Measurements from ENCODE around the gene PGAP6.
"Not testable (repeated sequence)": the region's sequence is repeated elsewhere in the genome, so short reads cannot be mapped to it uniquely, and the experiment has no call there.

Gene PGAP6

DNA sequence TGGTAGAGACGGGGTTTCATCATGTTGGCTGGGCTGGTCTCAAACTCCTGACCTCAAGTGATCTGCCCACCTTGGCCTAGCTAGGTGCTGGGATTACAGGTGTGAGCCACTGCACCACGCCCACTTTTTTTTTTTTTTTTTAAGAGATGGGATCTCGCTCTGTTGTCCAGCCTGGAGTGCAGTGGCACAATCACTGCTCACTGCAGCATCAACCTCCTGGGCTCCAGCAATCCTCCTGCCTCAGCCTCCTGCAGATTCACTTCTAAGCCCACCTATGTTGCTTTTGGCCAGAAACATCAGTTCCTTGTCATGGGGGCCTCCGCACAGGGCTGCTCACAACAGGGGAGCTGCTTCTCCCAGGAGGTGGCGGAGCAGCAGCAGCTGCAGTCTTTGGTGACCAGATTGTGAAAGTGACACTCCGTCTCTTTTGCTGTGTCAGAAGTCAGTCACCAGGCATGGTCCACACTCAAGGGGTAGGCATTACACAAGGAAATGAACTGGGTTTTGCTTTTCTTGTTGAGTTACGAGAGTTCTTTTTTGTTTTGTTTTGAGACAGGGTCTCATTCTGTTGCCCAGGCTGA, 10.8 kb upstream of the PGAP6 start:
- Histone ChIP-seq H3K9me3 (no peaks in the 10 kb centered on the region), H3K4me3 (no peak overlapping the region), H3K36me3 (no peaks in the 10 kb centered on the region), H3K27ac (no peak overlapping the region), H3K4me1 (peaks cover 0 to 17% (median 9%) of the 10 kb centered on the region in 4 donors), H3K27me3 (no peaks in the 10 kb centered on the region)
- intact Hi-C loops (cut with DNase I; ENCODE audit: low total_unique reads): no loop called here
- DNase-seq: no peak
- TF ChIP-seq, protein P1, sequence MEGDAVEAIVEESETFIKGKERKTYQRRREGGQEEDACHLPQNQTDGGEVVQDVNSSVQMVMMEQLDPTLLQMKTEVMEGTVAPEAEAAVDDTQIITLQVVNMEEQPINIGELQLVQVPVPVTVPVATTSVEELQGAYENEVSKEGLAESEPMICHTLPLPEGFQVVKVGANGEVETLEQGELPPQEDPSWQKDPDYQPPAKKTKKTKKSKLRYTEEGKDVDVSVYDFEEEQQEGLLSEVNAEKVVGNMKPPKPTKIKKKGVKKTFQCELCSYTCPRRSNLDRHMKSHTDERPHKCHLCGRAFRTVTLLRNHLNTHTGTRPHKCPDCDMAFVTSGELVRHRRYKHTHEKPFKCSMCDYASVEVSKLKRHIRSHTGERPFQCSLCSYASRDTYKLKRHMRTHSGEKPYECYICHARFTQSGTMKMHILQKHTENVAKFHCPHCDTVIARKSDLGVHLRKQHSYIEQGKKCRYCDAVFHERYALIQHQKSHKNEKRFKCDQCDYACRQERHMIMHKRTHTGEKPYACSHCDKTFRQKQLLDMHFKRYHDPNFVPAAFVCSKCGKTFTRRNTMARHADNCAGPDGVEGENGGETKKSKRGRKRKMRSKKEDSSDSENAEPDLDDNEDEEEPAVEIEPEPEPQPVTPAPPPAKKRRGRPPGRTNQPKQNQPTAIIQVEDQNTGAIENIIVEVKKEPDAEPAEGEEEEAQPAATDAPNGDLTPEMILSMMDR (IDR thresholded peaks at IDR 0.05): no peak

DNA sequence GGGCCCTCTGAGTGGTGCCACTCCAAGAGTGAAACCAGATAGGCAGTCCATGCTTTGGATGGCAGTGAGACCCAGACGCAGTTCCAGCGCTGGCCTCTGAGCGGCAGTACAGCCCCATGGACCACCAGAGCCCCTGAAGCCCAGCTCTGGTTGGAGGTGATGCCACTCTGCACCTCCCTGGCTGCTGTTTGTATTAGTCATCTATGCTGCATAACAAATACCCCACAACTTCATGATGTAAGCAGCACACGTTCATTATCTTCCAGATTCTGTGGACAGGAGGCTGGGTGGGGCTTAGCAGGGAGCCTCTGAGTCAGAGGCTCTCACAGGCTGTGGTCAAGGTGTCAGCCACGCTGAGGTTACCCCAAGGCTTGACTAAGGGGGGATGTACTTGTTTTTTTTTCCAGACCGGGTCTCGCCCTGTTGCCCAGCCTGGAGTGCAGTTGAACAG, 10.1 kb upstream of the PGAP6 start:
- H3K36me3 ChIP-seq: no peaks in the 10 kb centered on the region

GRCh38 chr16:389352-389751, 7.6 kb upstream of the PGAP6 start:
- DNase-seq: no peak
- H3K9me3 ChIP-seq: no peaks in the 10 kb centered on the region
- TF ChIP-seq, protein P1 (IDR thresholded peaks at IDR 0.05): no peak
- peaks cover 0 to 10% (median 7%) of the 10 kb centered on the region in 4 donors for H3K4me1 ChIP-seq
- H3K27ac ChIP-seq: no peak overlapping the region
- intact Hi-C loops (cut with DNase I; ENCODE audit: low total_unique reads): no loop called here
- no peaks in the 10 kb centered on the region for H3K36me3 ChIP-seq
- H3K4me3 ChIP-seq: no peak overlapping the region
- H3K27me3 ChIP-seq: no peaks in the 10 kb centered on the region

More for the DNA sequence above, 10.1 kb upstream of the PGAP6 start:
- Histone ChIP-seq H3K9me3 (no peaks in the 10 kb centered on the region), H3K4me1 (peaks cover 0 to 17% (median 7%) of the 10 kb centered on the region in 4 donors), H3K4me3 (no peak overlapping the region), H3K27ac (no peak overlapping the region), H3K27me3 (no peaks in the 10 kb centered on the region)
- peak in 1 of 2 donors; percentile 76 for DNase-seq
- intact Hi-C loops (cut with DNase I; ENCODE audit: low total_unique reads): no loop called here
- TF ChIP-seq, protein P1 (IDR thresholded peaks at IDR 0.05): peak; percentile 70 to 75

DNA sequence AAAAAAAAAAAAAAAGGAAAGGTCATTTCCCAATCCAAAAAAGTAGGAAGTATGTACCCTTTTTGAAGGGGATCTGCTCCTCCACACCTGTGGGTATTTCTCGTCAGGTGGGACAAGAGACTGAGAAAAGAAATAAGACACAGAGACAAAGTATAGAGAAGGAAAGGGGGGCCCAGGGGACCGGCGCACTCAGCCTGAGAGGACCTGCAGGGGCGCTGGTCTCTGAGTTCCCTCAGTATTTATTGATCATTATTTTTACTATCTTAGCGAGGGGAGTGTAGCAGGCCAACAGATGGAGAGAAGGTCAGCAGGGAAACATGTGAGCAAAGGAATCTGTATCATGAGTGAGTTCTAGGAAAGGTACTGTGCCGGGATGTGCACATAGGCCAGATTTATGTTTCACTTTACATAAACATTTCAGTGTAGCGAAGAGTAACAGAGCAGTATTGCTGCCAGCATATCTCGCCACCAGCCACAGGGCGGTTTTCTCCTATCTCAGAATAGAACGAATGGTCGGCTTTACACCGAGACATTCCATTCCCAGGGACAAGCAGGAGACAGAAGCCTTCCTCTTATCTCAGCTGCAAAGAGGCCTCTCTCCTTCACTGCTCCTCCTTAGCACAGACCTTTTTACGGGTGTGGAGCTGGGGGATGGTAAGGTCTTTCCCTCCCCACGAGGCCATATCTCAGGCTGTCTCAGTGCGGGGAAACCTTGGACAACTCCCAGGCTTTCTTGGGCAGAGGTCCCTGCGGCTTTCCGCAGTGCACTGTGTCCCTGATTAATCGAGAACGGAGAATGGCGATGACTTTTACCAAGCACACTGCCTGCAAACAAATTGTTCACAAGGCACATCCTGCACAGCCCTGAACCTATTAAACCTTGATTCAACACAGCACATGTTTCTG, 6.2 kb upstream of the PGAP6 start:
- peaks cover 0 to 17% (median 10%) of the 10 kb centered on the region in 4 donors for H3K4me1 ChIP-seq
- H3K36me3 ChIP-seq; H3K27me3 ChIP-seq; DNase-seq; H3K9me3 ChIP-seq; intact Hi-C loops (cut with DNase I; ENCODE audit: low total_unique reads): not testable (repeated sequence)
- H3K4me3 ChIP-seq: peak overlapping the region in 1 of 2 donors; percentile 22
- peak overlapping the region; percentile 48 to 57 for H3K27ac ChIP-seq

- no peaks in the 10 kb centered on the region for H3K36me3 ChIP-seq
- TF ChIP-seq, protein P1 (IDR thresholded peaks at IDR 0.05): no peak
- intact Hi-C loops (cut with DNase I; ENCODE audit: low total_unique reads): no loop called here
- H3K27ac ChIP-seq: no peak overlapping the region
- H3K4me3 ChIP-seq: no peak overlapping the region
- no peak for DNase-seq
- no peaks in the 10 kb centered on the region for H3K9me3 ChIP-seq
- peaks cover 0 to 24% (median 16%) of the 10 kb centered on the region in 4 donors for H3K4me1 ChIP-seq
- no peaks in the 10 kb centered on the region for H3K27me3 ChIP-seq
Observed at GRCh38 chr16:386641-387156, 4.9 kb upstream of the PGAP6 start.
